Measurements from ENCODE around the gene ADA. TPM values are rescaled to one million over a fixed set of nuclear protein-coding genes. Genes with fewer than 3 reads are reported as not detected.

ADA gene
- total RNA-seq, 2 donors from 2014 or later, result 12.8 to 15.9 TPM

GRCh38 chr20:44660581-44660980, 9.1 kb upstream of the ADA start:
- no peak overlapping the region for H3K27ac ChIP-seq (ENCODE audit: low read depth, low read length)
- no peaks in the 10 kb centered on the region for H3K36me3 ChIP-seq (ENCODE audit: control insufficient read depth, insufficient read depth, low read length)
- H3K4me1 ChIP-seq (ENCODE audit: control insufficient read depth, insufficient read depth, low read length), result no peaks in the 10 kb centered on the region
- Mint-ChIP-seq H3K4me3 (no peak overlapping the region), H3K27ac (no peak overlapping the region), H3K27me3 (ENCODE audit: insufficient read depth) (peaks cover 28% of the 10 kb centered on the region), H3K9me3 (peaks cover 7% of the 10 kb centered on the region), H3K36me3 (ENCODE audit: low read depth) (no peaks in the 10 kb centered on the region), H3K4me1 (no peaks in the 10 kb centered on the region)
- H3K4me3 ChIP-seq (ENCODE audit: low read length), result no peak overlapping the region
- no peaks in the 10 kb centered on the region for H3K9me3 ChIP-seq (ENCODE audit: control insufficient read depth, low read length)
- TF ChIP-seq CTCF (conservative IDR thresholded peaks at IDR 0.05), result no peak
- H3K27me3 ChIP-seq (ENCODE audit: control insufficient read depth, insufficient read depth, low read length, poor library complexity, severe bottlenecking), result no peaks in the 10 kb centered on the region
- DNase-seq, result no peak
- WGBS, 2 experiments (ENCODE audit: insufficient coverage in 1 of 2, insufficient read length in 1 of 2), result 93 to 95% methylated on average over 4 to 5 of the region's 5 CpGs
- H3K9ac ChIP-seq (ENCODE audit: extremely low read depth, low read length, poor library complexity, severe bottlenecking), result no peak overlapping the region

- Mint-ChIP-seq H3K4me1 (no peaks in the 10 kb centered on the region), H3K36me3 (ENCODE audit: low read depth) (no peaks in the 10 kb centered on the region), H3K27ac (no peak overlapping the region), H3K9me3 (peaks cover 9% of the 10 kb centered on the region), H3K4me3 (no peak overlapping the region), H3K27me3 (ENCODE audit: insufficient read depth) (peaks cover 34% of the 10 kb centered on the region)
- no peak overlapping the region for H3K4me3 ChIP-seq (ENCODE audit: low read length)
- no peaks in the 10 kb centered on the region for H3K9me3 ChIP-seq (ENCODE audit: control insufficient read depth, low read length)
- WGBS, 2 experiments (ENCODE audit: insufficient coverage in 1 of 2, insufficient read length in 1 of 2), result 70 to 81% methylated on average over 2 of the region's 2 CpGs
- no peak overlapping the region for H3K27ac ChIP-seq (ENCODE audit: low read depth, low read length)
- no peak for DNase-seq
- no peaks in the 10 kb centered on the region for H3K4me1 ChIP-seq (ENCODE audit: control insufficient read depth, insufficient read depth, low read length)
- TF ChIP-seq CTCF (conservative IDR thresholded peaks at IDR 0.05), result no peak
- H3K36me3 ChIP-seq (ENCODE audit: control insufficient read depth, insufficient read depth, low read length), result no peaks in the 10 kb centered on the region
- H3K27me3 ChIP-seq (ENCODE audit: control insufficient read depth, insufficient read depth, low read length, poor library complexity, severe bottlenecking), result no peaks in the 10 kb centered on the region
- no peak overlapping the region for H3K9ac ChIP-seq (ENCODE audit: extremely low read depth, low read length, poor library complexity, severe bottlenecking)
These were observed 8.4 kb upstream of the ADA start for GRCh38 chr20:44659931-44660330.

GRCh38 chr20:44658810-44659209, 7.3 kb upstream of the ADA start:
- Mint-ChIP-seq H3K36me3 (ENCODE audit: low read depth) (no peaks in the 10 kb centered on the region), H3K4me1 (no peaks in the 10 kb centered on the region), H3K27me3 (ENCODE audit: insufficient read depth) (peaks cover 40% of the 10 kb centered on the region), H3K9me3 (peaks cover 18% of the 10 kb centered on the region), H3K27ac (no peak overlapping the region), H3K4me3 (no peak overlapping the region)
- Histone ChIP-seq H3K4me3 (ENCODE audit: low read length) (no peak overlapping the region), H3K27ac (ENCODE audit: low read depth, low read length) (no peak overlapping the region), H3K27me3 (ENCODE audit: control insufficient read depth, insufficient read depth, low read length, poor library complexity, severe bottlenecking) (no peaks in the 10 kb centered on the region), H3K4me1 (ENCODE audit: control insufficient read depth, insufficient read depth, low read length) (no peaks in the 10 kb centered on the region), H3K36me3 (ENCODE audit: control insufficient read depth, insufficient read depth, low read length) (no peaks in the 10 kb centered on the region), H3K9me3 (ENCODE audit: control insufficient read depth, low read length) (no peaks in the 10 kb centered on the region), H3K9ac (ENCODE audit: extremely low read depth, low read length, poor library complexity, severe bottlenecking) (no peak overlapping the region)
- no peak for DNase-seq
- TF ChIP-seq CTCF (conservative IDR thresholded peaks at IDR 0.05), result no peak
